Tibial nerve (tissue), 4 donors: ENCODE results near the gene TIPRL. TPM values are rescaled to one million over a fixed set of nuclear protein-coding genes. Genes with fewer than 3 reads are reported as not detected.

Source experiments
- DNase-seq, 2 donors: peaks; one replicate each; pipeline ENCODE4 v3.0.0-alpha.2; 2019; ENCODE audit warnings: low spot score in 2 of 2
- H3K27ac ChIP-seq, 4 donors: fragments of 200-600 bp; sonication (generic) in 3 of 4; one replicate each; pipeline ENCODE4 v1.5.1; 2017 to 2019; ENCODE audit warnings: mild to moderate bottlenecking in 1 of 4
- H3K27me3 ChIP-seq, 2 donors: fragments of 200-600 bp; sonication (generic) in 1 of 2; one replicate each; pipeline versions ENCODE4 v1.5.1 to v1.6.0; 2017 to 2019
- H3K36me3 ChIP-seq, 3 donors: fragments of 200-600 bp; sonication (generic); one replicate each; pipeline ENCODE4 v1.5.1; 2018 to 2019
- H3K4me1 ChIP-seq, 4 donors: fragments of 200-600 bp; sonication (generic) in 3 of 4; one replicate each; pipeline ENCODE4 v1.5.1; 2017 to 2019
- H3K4me3 ChIP-seq, 4 donors: fragments of 200-600 bp; sonication (generic) in 3 of 4; one replicate each; pipeline ENCODE4 v1.5.1; 2017 to 2019; ENCODE audit warnings: mild to moderate bottlenecking in 1 of 4, moderate library complexity in 1 of 4
- H3K9me3 ChIP-seq, 4 donors: fragments of 200-600 bp; sonication (generic) in 3 of 4; one replicate each; pipeline ENCODE4 v1.5.1; 2017 to 2019
- EP300 ChIP-seq, 2 donors: sonication (generic); formaldehyde crosslinking; IDR thresholded peaks; one replicate each; pipeline ENCODE4 v1.6.1; 2017; ENCODE audit warnings: antibody characterized with exemption in 2 of 2, mild to moderate bottlenecking in 1 of 2
- POLR2A ChIP-seq, 2 donors: fragments of 450-650 bp; IDR thresholded peaks; one replicate each; pipeline ENCODE4 v1.6.1; 2017; ENCODE audit warnings: antibody characterized with exemption in 2 of 2, mild to moderate bottlenecking in 2 of 2, moderate library complexity in 2 of 2
- WGBS, 2 donors: methylation state at CpG; one replicate each; pipeline ENCODE4 v1.1.5; 2018; 5-methylcytosine and 5-hydroxymethylcytosine counted together
- total RNA-seq, 4 donors: library from RNA; depleted of rRNA; stranded (reverse); fragments of >200 nt; gene quantifications; one replicate each; pipeline ENCODE4 v1.1.0, GENCODE V29; 2016
- TF ChIP-seq, protein P1 (sequence below), 5 experiments: fragments of 200-600 bp in 3 of 5; fragments of 450-650 bp in 2 of 5; sonication (generic) in 3 of 5; IDR thresholded peaks; one replicate each; pipeline ENCODE4 v1.5.1; 2016 to 2019; ENCODE audit warnings: antibody characterized with exemption in 5 of 5, mild to moderate bottlenecking in 3 of 5, moderate library complexity in 2 of 5

The TIPRL gene
- 10 to 100 TPM; 16.5 to 25.3 (median 20.6) TPM for total RNA-seq

DNA sequence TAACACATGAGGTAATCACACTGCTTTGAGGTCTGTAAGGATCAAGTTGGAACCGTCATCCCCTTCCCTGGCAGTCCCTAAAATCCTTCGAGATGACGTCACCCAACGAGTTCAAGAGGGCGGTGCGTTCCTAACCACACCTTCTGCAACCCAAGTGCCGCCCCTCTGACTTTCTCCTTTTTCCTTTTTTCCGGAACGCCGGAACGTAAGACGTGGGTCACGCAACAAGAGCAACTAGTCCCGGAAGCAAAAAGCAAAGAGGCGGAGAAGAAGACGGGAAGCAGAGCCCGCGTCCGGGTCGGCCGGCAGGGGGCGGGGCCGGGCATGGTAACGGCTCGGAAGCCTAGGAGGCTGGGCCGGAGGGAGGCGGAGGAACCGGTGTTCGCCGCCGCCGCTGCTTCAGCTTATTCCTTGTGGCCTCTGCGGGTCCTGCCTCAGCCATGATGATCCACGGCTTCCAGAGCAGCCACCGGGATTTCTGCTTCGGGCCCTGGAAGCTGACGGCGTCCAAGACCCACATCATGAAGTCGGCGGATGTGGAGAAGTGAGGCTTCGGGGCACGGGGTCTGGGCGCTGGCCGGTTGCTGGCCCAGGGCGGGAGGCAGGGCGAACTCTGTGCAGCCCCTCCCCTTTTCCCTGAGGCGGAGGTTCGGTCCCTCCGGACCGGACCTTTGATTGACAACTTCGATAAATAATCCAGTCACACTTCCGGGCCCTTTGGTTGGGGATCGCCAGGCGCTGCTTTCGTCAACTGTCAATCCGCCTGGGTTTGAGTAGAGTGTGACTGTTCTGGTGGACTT, at the start of gene TIPRL:
Gene TIPRL, plus strand, starts transcription at position 325 of the 800 bp plus-strand sequence. Its CDS starts 116 bp downstream, at position 441.
- Histone ChIP-seq H3K4me3 (peak within 1 kb of the TSS; percentile 67 to 90 (median 79)), H3K4me1 (peaks cover 0 to 31% (median 6%) of the 10 kb centered on the region in 4 donors), H3K9me3 (no peaks in the 10 kb centered on the region), H3K27me3 (no peaks in the 10 kb centered on the region), H3K36me3 (no peaks in the 10 kb centered on the region), H3K27ac (peak within 1 kb of the TSS; percentile 85 to 96 (median 92))
- TF ChIP-seq, protein P1, sequence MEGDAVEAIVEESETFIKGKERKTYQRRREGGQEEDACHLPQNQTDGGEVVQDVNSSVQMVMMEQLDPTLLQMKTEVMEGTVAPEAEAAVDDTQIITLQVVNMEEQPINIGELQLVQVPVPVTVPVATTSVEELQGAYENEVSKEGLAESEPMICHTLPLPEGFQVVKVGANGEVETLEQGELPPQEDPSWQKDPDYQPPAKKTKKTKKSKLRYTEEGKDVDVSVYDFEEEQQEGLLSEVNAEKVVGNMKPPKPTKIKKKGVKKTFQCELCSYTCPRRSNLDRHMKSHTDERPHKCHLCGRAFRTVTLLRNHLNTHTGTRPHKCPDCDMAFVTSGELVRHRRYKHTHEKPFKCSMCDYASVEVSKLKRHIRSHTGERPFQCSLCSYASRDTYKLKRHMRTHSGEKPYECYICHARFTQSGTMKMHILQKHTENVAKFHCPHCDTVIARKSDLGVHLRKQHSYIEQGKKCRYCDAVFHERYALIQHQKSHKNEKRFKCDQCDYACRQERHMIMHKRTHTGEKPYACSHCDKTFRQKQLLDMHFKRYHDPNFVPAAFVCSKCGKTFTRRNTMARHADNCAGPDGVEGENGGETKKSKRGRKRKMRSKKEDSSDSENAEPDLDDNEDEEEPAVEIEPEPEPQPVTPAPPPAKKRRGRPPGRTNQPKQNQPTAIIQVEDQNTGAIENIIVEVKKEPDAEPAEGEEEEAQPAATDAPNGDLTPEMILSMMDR (IDR thresholded peaks at IDR 0.05) = peak; percentile 76 to 91 (median 88)
- TF ChIP-seq POLR2A (IDR thresholded peaks at IDR 0.05) (peak; percentile 74 to 78), EP300 (IDR thresholded peaks at IDR 0.05) (peak; percentile 91 to 95)
- WGBS, 2 donors = 0 to 1% methylated on average over 22 to 56 of the region's 56 CpGs
- DNase-seq = peak; percentile 89 to 94

DNA sequence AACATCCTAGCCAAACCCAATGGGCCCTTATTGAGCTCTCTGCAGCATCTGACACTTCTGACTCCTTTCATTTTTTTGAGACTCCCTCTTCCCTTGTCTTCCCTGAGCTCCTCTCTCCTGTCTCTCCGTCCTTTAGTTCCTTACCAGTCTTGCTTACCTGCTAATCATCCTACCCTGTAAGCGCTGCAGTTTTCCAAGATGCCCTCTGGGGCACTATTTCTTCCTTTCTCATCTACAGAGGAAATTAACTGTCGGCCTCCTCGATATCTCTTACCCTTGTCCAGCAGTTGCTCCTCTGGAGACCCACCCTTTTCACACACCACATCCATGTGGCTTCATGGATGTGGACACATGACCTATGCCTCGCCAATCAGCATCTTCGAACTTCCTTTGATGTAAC, 48.8 kb upstream of the TIPRL start:
- Histone ChIP-seq H3K27ac (no peak overlapping the region), H3K27me3 (no peaks in the 10 kb centered on the region), H3K9me3 (no peaks in the 10 kb centered on the region), H3K4me1 (peaks cover 0 to 12% (median under 1%) of the 10 kb centered on the region in 4 donors), H3K4me3 (no peak overlapping the region), H3K36me3 (peaks cover 0 to 22% (median 0%) of the 10 kb centered on the region in 3 donors)
- TF ChIP-seq EP300 (IDR thresholded peaks at IDR 0.05) (no peak), POLR2A (IDR thresholded peaks at IDR 0.05) (no peak)
- TF ChIP-seq, protein P1 (IDR thresholded peaks at IDR 0.05) = no peak
- 93 to 94% methylated on average over 6 of the region's 6 CpGs for WGBS, 2 donors
- no peak for DNase-seq

DNA sequence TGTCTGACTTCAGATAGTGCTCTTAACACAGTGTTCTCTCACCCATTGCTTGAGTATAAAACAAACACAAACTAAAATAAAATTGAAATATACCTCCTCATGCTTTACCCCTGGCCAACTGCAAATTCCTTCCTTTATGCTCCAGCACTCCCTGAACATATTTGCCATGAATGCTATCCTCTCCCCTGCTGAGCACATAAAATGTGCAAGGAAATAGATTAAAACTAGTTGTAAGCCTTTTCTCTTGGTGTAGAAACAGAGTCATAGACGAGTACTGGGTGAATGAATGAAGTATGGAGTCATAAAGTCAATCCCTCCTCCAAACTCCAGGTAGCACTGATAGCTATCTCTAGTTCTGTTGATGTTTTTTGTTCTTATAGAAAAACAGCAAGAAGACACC, 44.6 kb upstream of the TIPRL start:
- Histone ChIP-seq H3K4me3 (no peak overlapping the region), H3K27ac (no peak overlapping the region), H3K9me3 (no peaks in the 10 kb centered on the region), H3K27me3 (no peaks in the 10 kb centered on the region), H3K4me1 (peaks cover 0 to 35% (median 11%) of the 10 kb centered on the region in 4 donors), H3K36me3 (peaks cover 0 to 11% (median 0%) of the 10 kb centered on the region in 3 donors)
- no peak for DNase-seq
- WGBS, 2 donors = 57 to 76% methylated on average over 1 of the region's 1 CpG
- TF ChIP-seq POLR2A (IDR thresholded peaks at IDR 0.05) (no peak), EP300 (IDR thresholded peaks at IDR 0.05) (no peak)
- TF ChIP-seq, protein P1 (IDR thresholded peaks at IDR 0.05) = no peak

DNA sequence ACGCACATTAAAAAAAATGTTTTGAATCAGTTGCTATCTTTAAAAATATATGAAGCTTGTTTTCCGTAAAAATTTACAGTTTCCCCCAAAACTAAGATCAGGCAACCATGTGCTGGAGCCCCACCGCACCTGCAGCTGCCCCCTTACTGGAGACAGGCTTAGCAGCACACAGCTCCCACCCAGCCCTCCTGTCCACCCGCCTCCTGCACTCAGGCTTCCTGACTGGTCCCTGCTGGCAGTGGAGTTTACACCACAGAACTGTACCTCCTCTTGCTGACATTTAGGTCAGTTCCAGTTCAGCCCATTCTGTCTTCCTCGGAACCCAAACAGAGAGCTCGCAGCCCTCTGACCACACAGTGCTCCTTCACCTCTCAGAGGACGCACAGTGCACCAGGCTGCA, 44.1 kb upstream of the TIPRL start:
- Histone ChIP-seq H3K27me3 (no peaks in the 10 kb centered on the region), H3K4me3 (no peak overlapping the region), H3K4me1 (peaks cover 0 to 35% (median 11%) of the 10 kb centered on the region in 4 donors), H3K36me3 (peaks cover 0 to 6% (median 0%) of the 10 kb centered on the region in 3 donors), H3K27ac (no peak overlapping the region), H3K9me3 (no peaks in the 10 kb centered on the region)
- TF ChIP-seq, protein P1 (IDR thresholded peaks at IDR 0.05) = no peak
- TF ChIP-seq POLR2A (IDR thresholded peaks at IDR 0.05) (no peak), EP300 (IDR thresholded peaks at IDR 0.05) (no peak)
- DNase-seq = no peak
- 82% methylated on average over 7 of the region's 7 CpGs for WGBS, 2 donors
